ENCODE results near the gene TFDP2.

- TF ChIP-seq POLR2A (IDR thresholded peaks at IDR 0.05) = no peak
- no peak for TF ChIP-seq CTCF (IDR thresholded peaks at IDR 0.05)
Measured at GRCh38 chr3:141963301-141963700, 186.0 kb downstream of the TFDP2 start.
